K562 (cell line): ENCODE results near the gene HOXB3. TPM values are rescaled to one million over a fixed set of nuclear protein-coding genes. Genes with fewer than 3 reads are reported as not detected.

Experiments
- ATAC-seq: fragments of 200-7000 bp; cut with Tn5 transposase; 3 replicates; pipeline ENCODE4 v1.9.1; 2020; ENCODE audit warnings: moderate library complexity
- BruUV-seq: library from RNA; stranded (reverse); fragments of 400-500 nt; replicated peaks from 2 replicates; lab custom pipeline; 2021; lab: Mats Ljungman, UMichigan
- CTCF ChIA-PET: fragments of 300-600 bp; formaldehyde crosslinking; extraction: SDS; loops from one replicate; lab custom pipeline; 2021; ENCODE audit warnings: low intra/inter-chr PET ratio; lab: Yijun Ruan, JAX
- POLR2A ChIA-PET: fragments of 300-600, 350-650 bp; sonication (Branson Sonifier 250); formaldehyde crosslinking; extraction: SDS; loops from one replicate; lab custom pipeline; 2021; ENCODE audit warnings: antibody characterized with exemption, inconsistent platforms; lab: Yijun Ruan, JAX
- DNase-seq, 4 experiments: peaks; one replicate each; pipeline versions ENCODE4 v3.0.0 to v3.0.0-alpha.2; 2011 to 2018; ENCODE audit warnings: low spot score in 3 of 4, mixed read lengths in 3 of 4; ENCODE audit errors: extremely low read depth in 1 of 4
- FAIRE-seq: peaks from 2 replicates; lab custom pipeline; 2011; peaks lifted over from hg19 to GRCh38; lab: Jason Lieb, UNC
- H2AFZ ChIP-seq: 2 replicates; pipeline ENCODE4 v1.6.0; 2011; ENCODE audit warnings: low read depth, low read length, control low read depth, inconsistent platforms
- H3K27ac ChIP-seq: fragments of 200-600 bp; 3 replicates; pipeline ENCODE4 v1.8.0; 2011; ENCODE audit warnings: low read depth, mild to moderate bottlenecking, control low read depth, inconsistent platforms, low read length, moderate library complexity, mixed read lengths; ENCODE audit errors: extremely low read depth
- H3K27me3 ChIP-seq, 2 experiments: fragments of 300-600 bp in 1 of 2; 2 replicates in 1 of 2; 3 replicates in 1 of 2; pipeline versions ENCODE4 v1.6.0 to v1.8.0; 2011; ENCODE audit warnings: inconsistent platforms in 2 of 2, low read length in 2 of 2, mild to moderate bottlenecking in 1 of 2, mixed read lengths in 1 of 2, moderate library complexity in 1 of 2; ENCODE audit not compliant: control insufficient read depth in 2 of 2, insufficient read depth in 2 of 2
- H3K36me3 ChIP-seq: fragments of 300-600 bp; 3 replicates; pipeline ENCODE4 v1.8.0; 2011; ENCODE audit warnings: mild to moderate bottlenecking, low read length, inconsistent platforms; ENCODE audit not compliant: control insufficient read depth, insufficient read depth
- H3K4me1 ChIP-seq, 2 experiments: fragments of 200-600 bp in 1 of 2; replicated peaks in 1 of 2; 2 replicates in 1 of 2; 3 replicates in 1 of 2; pipeline versions ENCODE4 v1.5.1 to v1.8.0; 2011; ENCODE audit warnings: inconsistent platforms in 2 of 2, low read length in 2 of 2, mild to moderate bottlenecking in 1 of 2, mixed read lengths in 1 of 2, moderate library complexity in 1 of 2; ENCODE audit not compliant: control insufficient read depth in 2 of 2, insufficient read depth in 2 of 2
- H3K4me2 ChIP-seq: 2 replicates; pipeline ENCODE4 v1.6.1; 2011; ENCODE audit warnings: low read length, control low read depth, inconsistent platforms, mixed read lengths; ENCODE audit not compliant: insufficient read depth
- H3K4me3 ChIP-seq: fragments of 200-600 bp; sonication (generic), shearing (Covaris generic); 2 replicates; pipeline ENCODE4 v1.5.1; 2016; ENCODE audit warnings: control low read depth, inconsistent platforms
- H3K79me2 ChIP-seq: fragments of 200-600 bp; 3 replicates; pipeline ENCODE4 v1.8.0; 2011; ENCODE audit warnings: low read length, inconsistent platforms; ENCODE audit not compliant: control insufficient read depth, insufficient read depth
- H3K9ac ChIP-seq, 2 experiments: 2 replicates each; pipeline versions ENCODE4 v1.6.0 to v1.6.1; 2011; ENCODE audit warnings: low read depth in 2 of 2, low read length in 2 of 2, control low read depth in 1 of 2, inconsistent platforms in 1 of 2, mild to moderate bottlenecking in 1 of 2, mixed read lengths in 1 of 2; ENCODE audit not compliant: insufficient read depth in 1 of 2
- H3K9me1 ChIP-seq: one replicate; pipeline ENCODE4 v1.6.0; 2011; ENCODE audit warnings: inconsistent platforms, mild to moderate bottlenecking, low read length, moderate library complexity; ENCODE audit not compliant: control insufficient read depth, insufficient read depth
- H3K9me3 ChIP-seq: replicated peaks from 2 replicates; pipeline ENCODE4 v1.5.1; 2011; ENCODE audit warnings: low read depth, low read length, inconsistent platforms; ENCODE audit not compliant: control insufficient read depth, insufficient read depth
- H4K20me1 ChIP-seq: replicated peaks from 2 replicates; pipeline ENCODE4 v1.6.1; 2011; ENCODE audit warnings: low read length, inconsistent platforms, mixed read lengths; ENCODE audit not compliant: control insufficient read depth, insufficient read depth
- ERF ChIP-seq: fragments of 450-650 bp; formaldehyde crosslinking; IDR thresholded peaks from 2 replicates; pipeline ENCODE4 v1.4.0; 2020; ENCODE audit warnings: mild to moderate bottlenecking, mixed read lengths
- KLF13 ChIP-seq: fragments of 450-650 bp; IDR thresholded peaks from 2 replicates; pipeline ENCODE4 v1.6.1; 2016; ENCODE audit warnings: missing genetic modification characterization, low read depth, mild to moderate bottlenecking, missing compliant biosample characterization, moderate library complexity, borderline replicate concordance
- LARP7 ChIP-seq: fragments of 450-650 bp; IDR thresholded peaks from 2 replicates; pipeline ENCODE4 v1.6.1; 2016
- NFYB ChIP-seq: IDR thresholded peaks from 2 replicates; pipeline ENCODE4 v1.6.1; 2011; ENCODE audit warnings: mild to moderate bottlenecking, moderate library complexity; ENCODE audit not compliant: insufficient read length; ENCODE audit errors: extremely low read depth
- NRF1 ChIP-seq, 2 experiments: fragments of 450-650 bp; IDR thresholded peaks in 1 of 2; conservative IDR thresholded peaks in 1 of 2; 2 replicates each; pipeline ENCODE4 v1.6.1; 2014; ENCODE audit warnings: mild to moderate bottlenecking in 2 of 2
- RFX5 ChIP-seq: IDR thresholded peaks from 2 replicates; pipeline ENCODE4 v1.6.1; 2011; ENCODE audit warnings: low read depth, mild to moderate bottlenecking, improper control_type of control experiment, low read length
- SP1 ChIP-seq: sonication (generic); formaldehyde crosslinking; IDR thresholded peaks from 2 replicates; pipeline ENCODE4 v1.8.1; 2022; ENCODE audit warnings: mild to moderate bottlenecking, missing genetic modification reagents
- TAF15 ChIP-seq: fragments of 200-400 bp; formaldehyde crosslinking; IDR thresholded peaks from 2 replicates; pipeline ENCODE4 v1.6.1; 2017; ENCODE audit warnings: mild to moderate bottlenecking, low read depth, low read length, moderate library complexity
- ZSCAN32 ChIP-seq: fragments of 450-650 bp; formaldehyde crosslinking; IDR thresholded peaks from 2 replicates; pipeline ENCODE4 v1.4.0; 2020; ENCODE audit warnings: mild to moderate bottlenecking, moderate library complexity
- WGBS: fragments of 100-300 bp; shearing (Covaris generic); methylation state at CpG from one replicate; pipeline ENCODE4 v1.1.6; 2016; ENCODE audit warnings: low coverage, mixed read lengths; ENCODE audit not compliant: insufficient coverage; ENCODE audit errors: missing lambda C conversion rate; 5-methylcytosine and 5-hydroxymethylcytosine counted together
- in situ Hi-C: fragments of 300-500 bp; cut with MboI; formaldehyde crosslinking; loops from 4 replicates; pipeline ENCODE4 v1.15.0; 2018; ENCODE audit warnings: inconsistent platforms, mixed read lengths
- intact Hi-C: fragments of 100-400 bp; cut with micrococcal nuclease; formaldehyde crosslinking; loops from 2 replicates; pipeline ENCODE4 v1.14.2; 2022
- polyA plus RNA-seq, 8 experiments: library from polyadenylated mRNA; depleted of rRNA in 4 of 8; stranded (reverse) in 5 of 8; unstranded in 3 of 8; fragments of >200 nt; fragmentation: Nextera tagmentation in 2 of 8; fragmentation: Illumina TruSeq in 1 of 8; extraction: Ambion mirVana in 2 of 8; extraction: Trizol in 1 of 8; gene quantifications; 2 replicates each; pipeline versions ENCODE4 v1.2.1 to v1.2.3, GENCODE V29; 2011 to 2014; ENCODE audit warnings: inconsistent platforms in 1 of 8, missing spikeins in 1 of 8
- total RNA-seq, 7 experiments: library from RNA; depleted of rRNA in 6 of 7; stranded (reverse); fragments of >200 nt in 6 of 7; fragmentation: Illumina TruSeq in 2 of 7; extraction: Trizol in 2 of 7; gene quantifications; 2 replicates each; pipeline versions ENCODE4 v1.2.1 to v1.2.3, GENCODE V29; 2011 to 2021; ENCODE audit warnings: low replicate concordance in 1 of 7
- TF ChIP-seq, protein P1 (sequence below), 2 experiments: fragments of 450-650 bp; conservative IDR thresholded peaks; 2 replicates each; pipeline ENCODE4 v1.6.1; 2017; ENCODE audit warnings: mild to moderate bottlenecking in 2 of 2, moderate library complexity in 2 of 2

Gene HOXB3
- total and polyA plus RNA-seq, 9 of the 15 experiments (the other 6 are each of a cell fraction or from before 2014, with no cell fraction given) = 2.4 to 41.3 (median 20.2) TPM

DNA sequence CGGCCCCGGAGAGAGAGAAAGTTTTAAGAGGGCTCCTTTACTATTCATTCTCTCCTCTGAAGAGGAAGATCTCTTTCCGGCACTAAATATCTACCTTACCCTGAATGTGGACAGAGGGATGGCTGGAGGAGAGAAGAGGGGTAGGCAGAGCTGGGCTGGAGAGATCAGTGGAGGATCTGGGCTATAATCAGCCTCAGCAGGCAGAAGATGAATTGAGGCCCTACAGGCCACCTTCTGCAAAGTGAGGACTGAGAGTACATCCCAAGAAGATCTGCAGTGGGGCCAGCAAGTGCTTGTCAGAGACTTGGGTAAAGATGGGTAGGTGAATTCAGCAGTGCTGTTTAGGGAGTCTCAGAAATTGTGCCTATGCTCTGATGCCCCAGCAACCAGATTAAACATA lies 52.7 kb downstream of the HOXB3 start:
- Histone ChIP-seq H3K36me3 (peaks cover 10% of the 10 kb centered on the region; the same call in 1 of the 3 replicates), H3K9me1 (no peaks in the 10 kb centered on the region), H3K79me2 (peaks cover 26% of the 10 kb centered on the region), H2AFZ (no peak overlapping the region; the same call in 1 of the 2 replicates), H3K4me1 (peaks cover 17 to 27% of the 10 kb centered on the region in 2 experiments), H3K27ac (peak overlapping the region; percentile 54; the same call in 2 of the 3 replicates), H3K27me3 (no peaks in the 10 kb centered on the region), H3K4me3 (no peak overlapping the region), H3K9ac (no peak overlapping the region; a peak in 1 of 4 replicates), H4K20me1 (no peaks in the 10 kb centered on the region), H3K9me3 (no peaks in the 10 kb centered on the region), H3K4me2 (no peak overlapping the region; the same call in 1 of the 2 replicates)
- WGBS = 92% methylated on average over 3 of the region's 3 CpGs
- CTCF ChIA-PET = no interaction called here
- ATAC-seq (no peak), FAIRE-seq (no peak), DNase-seq (no peak)
- POLR2A ChIA-PET = interaction anchor here (0.6 to 1.9 kb wide), 3 partner anchors 10 to 129 kb away, joined by 3 to 8 read pairs (median 3); no protein-coding TSS in a partner anchor
- no peak for TF ChIP-seq ERF (CRISPR knock-in tag)
- TF ChIP-seq ZSCAN32 (CRISPR knock-in tag) = no peak
- TF ChIP-seq LARP7 = peak; percentile 17; the same call in 1 of the 2 replicates
- TF ChIP-seq NFYB = no peak
- TF ChIP-seq TAF15 = no peak
- no peak for TF ChIP-seq KLF13 (tag)
- no peak for TF ChIP-seq RFX5
- TF ChIP-seq, protein P1, sequence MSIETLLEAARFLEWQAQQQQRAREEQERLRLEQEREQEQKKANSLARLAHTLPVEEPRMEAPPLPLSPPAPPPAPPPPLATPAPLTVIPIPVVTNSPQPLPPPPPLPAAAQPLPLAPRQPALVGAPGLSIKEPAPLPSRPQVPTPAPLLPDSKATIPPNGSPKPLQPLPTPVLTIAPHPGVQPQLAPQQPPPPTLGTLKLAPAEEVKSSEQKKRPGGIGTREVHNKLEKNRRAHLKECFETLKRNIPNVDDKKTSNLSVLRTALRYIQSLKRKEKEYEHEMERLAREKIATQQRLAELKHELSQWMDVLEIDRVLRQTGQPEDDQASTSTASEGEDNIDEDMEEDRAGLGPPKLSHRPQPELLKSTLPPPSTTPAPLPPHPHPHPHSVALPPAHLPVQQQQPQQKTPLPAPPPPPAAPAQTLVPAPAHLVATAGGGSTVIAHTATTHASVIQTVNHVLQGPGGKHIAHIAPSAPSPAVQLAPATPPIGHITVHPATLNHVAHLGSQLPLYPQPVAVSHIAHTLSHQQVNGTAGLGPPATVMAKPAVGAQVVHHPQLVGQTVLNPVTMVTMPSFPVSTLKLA (conservative IDR thresholded peaks at IDR 0.05) = 0 out of 4 replicates have a peak, but pooled peaks of 1 of the 2 experiments have one; percentile 28
- TF ChIP-seq SP1 = no peak
- TF ChIP-seq NRF1 (conservative IDR thresholded peaks at IDR 0.05 in 1 of 2, IDR thresholded peaks at IDR 0.05 in 1 of 2) = 0 out of 4 replicates have a peak, but pooled peaks of 1 of the 2 experiments have one; percentile 3
- intact Hi-C loops (no loop called here), in situ Hi-C loops (no loop called here)
- BruUV-seq = no TSS peak
